GM18498 (cell line): Measurements from ENCODE around the gene SLC45A3.

Experiments
- ATAC-seq: cut with Tn5 transposase; IDR thresholded peaks from one replicate; pipeline ENCODE4 v1.9.1; 2021; ENCODE audit warnings: mild to moderate bottlenecking, moderate library complexity; ENCODE audit not compliant: unreplicated experiment

SLC45A3 gene

GRCh38 chr1:205612104-205612503, 68.2 kb downstream of the SLC45A3 start:
- no peak for ATAC-seq

GRCh38 chr1:205610901-205611466, 69.3 kb downstream of the SLC45A3 start:
- ATAC-seq: no peak

GRCh38 chr1:205610036-205610435, 70.3 kb downstream of the SLC45A3 start:
- ATAC-seq: no peak
